CD4-positive, alpha-beta T cell treated with Interleukin-17A for 1 hour (primary cell): ENCODE measurements around the gene PRR36.
"Not testable (repeated sequence)": the region's sequence is repeated elsewhere in the genome, so short reads cannot be mapped to it uniquely, and the experiment has no call there.

Experiments
- DNase-seq: peaks from one replicate; pipeline ENCODE4 v3.0.0-alpha.2; 2020

The PRR36 gene

GRCh38 chr19:7874076-7874896, at the start of gene PRR36:
PRR36 (minus strand) TSS chr19:7874390; CDS start chr19:7873689, 701 bp downstream.
- DNase-seq, result no peak

GRCh38 chr19:7923295-7924191, 49.4 kb upstream of the PRR36 start:
- DNase-seq, result no peak

GRCh38 chr19:7922836-7923195, 48.6 kb upstream of the PRR36 start:
- no peak for DNase-seq

GRCh38 chr19:7921967-7922835, 48.0 kb upstream of the PRR36 start:
- DNase-seq, result no peak

- DNase-seq, result no peak
Measured at GRCh38 chr19:7921302-7921966, 47.2 kb upstream of the PRR36 start.

GRCh38 chr19:7920519-7921301, 46.5 kb upstream of the PRR36 start:
- peak; percentile 99 for DNase-seq

- peak; percentile 97 for DNase-seq
Measured at GRCh38 chr19:7919610-7920518, 45.7 kb upstream of the PRR36 start, which contains the start of gene SNAPC2. SNAPC2 (plus strand) TSS chr19:7920338; CDS start chr19:7920367, 29 bp downstream.

GRCh38 chr19:7918615-7919421, 44.6 kb upstream of the PRR36 start:
- DNase-seq, result no peak

GRCh38 chr19:7918062-7918614, 43.9 kb upstream of the PRR36 start:
- DNase-seq, result not testable (repeated sequence)

GRCh38 chr19:7917267-7918061, 43.3 kb upstream of the PRR36 start:
- DNase-seq, result peak; percentile 60

- no peak for DNase-seq
Measured at GRCh38 chr19:7916955-7917266, 42.7 kb upstream of the PRR36 start.

GRCh38 chr19:7916103-7916954, 42.1 kb upstream of the PRR36 start:
- peak; percentile 65 for DNase-seq

GRCh38 chr19:7915250-7916102, 41.3 kb upstream of the PRR36 start:
- DNase-seq, result no peak

- DNase-seq, result no peak
Measured at GRCh38 chr19:7914598-7915045, 40.4 kb upstream of the PRR36 start, which contains the start of gene TGFBR3L. TGFBR3L (plus strand) TSS chr19:7914830.

- no peak for DNase-seq
Measured at GRCh38 chr19:7914099-7914498, 39.9 kb upstream of the PRR36 start.

- no peak for DNase-seq
Measured at GRCh38 chr19:7913652-7914051, 39.5 kb upstream of the PRR36 start.
